ENCODE results near the gene NKAIN1. TPM values are rescaled to one million over a fixed set of nuclear protein-coding genes. Genes with fewer than 3 reads are reported as not detected.

NKAIN1 gene
- total RNA-seq, 1 donor from 2014 or later, result 263 TPM

- Mint-ChIP-seq H3K9me3 (ENCODE audit: unreplicated experiment) (peaks cover 7% of the 10 kb centered on the region), H3K4me1 (ENCODE audit: low read depth, unreplicated experiment) (peaks cover 4% of the 10 kb centered on the region), H3K27me3 (ENCODE audit: unreplicated experiment) (peaks cover 4% of the 10 kb centered on the region), H3K27ac (ENCODE audit: unreplicated experiment) (peak overlapping the region; percentile 94), H3K36me3 (ENCODE audit: unreplicated experiment) (no peaks in the 10 kb centered on the region), H3K4me3 (ENCODE audit: unreplicated experiment) (peak overlapping the region; percentile 75)
- no peak for DNase-seq
- no peak for TF ChIP-seq CTCF (IDR thresholded peaks at IDR 0.05; ENCODE audit: partially characterized antibody, unreplicated experiment)
Observed at GRCh38 chr1:31154000-31154631, 85.6 kb downstream of the NKAIN1 start.

GRCh38 chr1:31153423-31153822, 86.3 kb downstream of the NKAIN1 start:
- H3K4me3 Mint-ChIP-seq (ENCODE audit: unreplicated experiment), result no peak overlapping the region
- peaks cover 4% of the 10 kb centered on the region for H3K27me3 Mint-ChIP-seq (ENCODE audit: unreplicated experiment)
- H3K4me1 Mint-ChIP-seq (ENCODE audit: low read depth, unreplicated experiment), result peaks cover 4% of the 10 kb centered on the region
- H3K36me3 Mint-ChIP-seq (ENCODE audit: unreplicated experiment), result no peaks in the 10 kb centered on the region
- H3K27ac Mint-ChIP-seq (ENCODE audit: unreplicated experiment), result no peak overlapping the region
- peaks cover 7% of the 10 kb centered on the region for H3K9me3 Mint-ChIP-seq (ENCODE audit: unreplicated experiment)
- no peak for DNase-seq
- TF ChIP-seq CTCF (IDR thresholded peaks at IDR 0.05; ENCODE audit: partially characterized antibody, unreplicated experiment), result no peak

- Mint-ChIP-seq H3K4me3 (ENCODE audit: unreplicated experiment) (peak overlapping the region; percentile 37), H3K27ac (ENCODE audit: unreplicated experiment) (no peak overlapping the region)
Observed at GRCh38 chr1:31152181-31152795, 87.4 kb downstream of the NKAIN1 start.

GRCh38 chr1:31151402-31151801, 88.3 kb downstream of the NKAIN1 start:
- H3K36me3 Mint-ChIP-seq (ENCODE audit: unreplicated experiment), result no peaks in the 10 kb centered on the region
- peaks cover 8% of the 10 kb centered on the region for H3K9me3 Mint-ChIP-seq (ENCODE audit: unreplicated experiment)
- no peak for DNase-seq
- TF ChIP-seq CTCF (IDR thresholded peaks at IDR 0.05; ENCODE audit: partially characterized antibody, unreplicated experiment), result no peak
- no peak overlapping the region for H3K4me3 Mint-ChIP-seq (ENCODE audit: unreplicated experiment)
- peaks cover 4% of the 10 kb centered on the region for H3K27me3 Mint-ChIP-seq (ENCODE audit: unreplicated experiment)
- H3K27ac Mint-ChIP-seq (ENCODE audit: unreplicated experiment), result no peak overlapping the region
- peaks cover 4% of the 10 kb centered on the region for H3K4me1 Mint-ChIP-seq (ENCODE audit: low read depth, unreplicated experiment)

More at GRCh38 chr1:31152181-31152795, 87.4 kb downstream of the NKAIN1 start:
- Mint-ChIP-seq H3K4me1 (ENCODE audit: low read depth, unreplicated experiment) (peaks cover 4% of the 10 kb centered on the region), H3K9me3 (ENCODE audit: unreplicated experiment) (peaks cover 7% of the 10 kb centered on the region), H3K36me3 (ENCODE audit: unreplicated experiment) (no peaks in the 10 kb centered on the region), H3K27me3 (ENCODE audit: unreplicated experiment) (peaks cover 4% of the 10 kb centered on the region)
- TF ChIP-seq CTCF (IDR thresholded peaks at IDR 0.05; ENCODE audit: partially characterized antibody, unreplicated experiment), result no peak
- DNase-seq, result no peak

- DNase-seq, result no peak
- Mint-ChIP-seq H3K4me1 (ENCODE audit: low read depth, unreplicated experiment) (peaks cover 4% of the 10 kb centered on the region), H3K9me3 (ENCODE audit: unreplicated experiment) (peaks cover 6% of the 10 kb centered on the region), H3K36me3 (ENCODE audit: unreplicated experiment) (no peaks in the 10 kb centered on the region), H3K27ac (ENCODE audit: unreplicated experiment) (no peak overlapping the region), H3K27me3 (ENCODE audit: unreplicated experiment) (no peaks in the 10 kb centered on the region), H3K4me3 (ENCODE audit: unreplicated experiment) (no peak overlapping the region)
- TF ChIP-seq CTCF (IDR thresholded peaks at IDR 0.05; ENCODE audit: partially characterized antibody, unreplicated experiment), result no peak
Observed at GRCh38 chr1:31148409-31148808, 91.3 kb downstream of the NKAIN1 start.
